Lower leg skin (tissue), 3 donors: ENCODE results near the gene SCRN3.

Source experiments
- POLR2A ChIP-seq, 2 donors: fragments of 450-650 bp; IDR thresholded peaks; one replicate each; pipeline ENCODE4 v1.6.1; 2016 to 2017; ENCODE audit warnings: antibody characterized with exemption in 2 of 2, mild to moderate bottlenecking in 1 of 2, moderate library complexity in 1 of 2
- TF ChIP-seq, protein P1 (sequence below), 3 donors: fragments of 450-650 bp; IDR thresholded peaks; one replicate each; pipeline ENCODE4 v1.5.1; 2016; ENCODE audit warnings: antibody characterized with exemption in 3 of 3, mild to moderate bottlenecking in 3 of 3, moderate library complexity in 2 of 3

DNA sequence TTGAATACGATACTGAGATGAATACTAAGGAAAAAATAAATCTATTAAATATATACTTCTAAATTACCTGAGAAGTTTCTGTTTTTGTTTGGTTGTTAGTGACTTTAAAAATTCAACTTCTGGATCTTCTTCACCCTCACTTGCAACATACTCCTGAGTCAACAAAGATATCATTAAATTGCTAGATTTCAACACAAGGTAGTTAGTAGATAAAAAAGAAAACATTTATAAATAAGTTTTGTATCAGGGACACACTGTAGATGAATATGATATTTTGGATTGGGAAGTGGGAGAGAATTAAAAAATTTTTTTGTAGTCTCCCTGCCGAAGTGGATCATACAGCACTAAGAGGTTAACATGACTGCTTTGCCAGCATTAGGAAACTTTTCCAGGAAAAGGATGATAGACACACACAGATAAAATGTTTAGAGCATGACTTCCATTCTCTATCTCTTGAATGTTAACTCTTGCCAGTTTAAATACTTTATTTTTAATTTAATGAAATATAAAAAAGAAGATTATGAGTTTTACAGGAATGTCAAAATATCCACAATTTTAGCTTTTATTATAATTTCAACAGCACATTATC lies 44.8 kb upstream of the SCRN3 start:
- no peak for TF ChIP-seq POLR2A (IDR thresholded peaks at IDR 0.05)
- TF ChIP-seq, protein P1, sequence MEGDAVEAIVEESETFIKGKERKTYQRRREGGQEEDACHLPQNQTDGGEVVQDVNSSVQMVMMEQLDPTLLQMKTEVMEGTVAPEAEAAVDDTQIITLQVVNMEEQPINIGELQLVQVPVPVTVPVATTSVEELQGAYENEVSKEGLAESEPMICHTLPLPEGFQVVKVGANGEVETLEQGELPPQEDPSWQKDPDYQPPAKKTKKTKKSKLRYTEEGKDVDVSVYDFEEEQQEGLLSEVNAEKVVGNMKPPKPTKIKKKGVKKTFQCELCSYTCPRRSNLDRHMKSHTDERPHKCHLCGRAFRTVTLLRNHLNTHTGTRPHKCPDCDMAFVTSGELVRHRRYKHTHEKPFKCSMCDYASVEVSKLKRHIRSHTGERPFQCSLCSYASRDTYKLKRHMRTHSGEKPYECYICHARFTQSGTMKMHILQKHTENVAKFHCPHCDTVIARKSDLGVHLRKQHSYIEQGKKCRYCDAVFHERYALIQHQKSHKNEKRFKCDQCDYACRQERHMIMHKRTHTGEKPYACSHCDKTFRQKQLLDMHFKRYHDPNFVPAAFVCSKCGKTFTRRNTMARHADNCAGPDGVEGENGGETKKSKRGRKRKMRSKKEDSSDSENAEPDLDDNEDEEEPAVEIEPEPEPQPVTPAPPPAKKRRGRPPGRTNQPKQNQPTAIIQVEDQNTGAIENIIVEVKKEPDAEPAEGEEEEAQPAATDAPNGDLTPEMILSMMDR (IDR thresholded peaks at IDR 0.05), result no peak
